Measurements from ENCODE around the gene NPPC.
"Not testable (repeated sequence)": the region's sequence is repeated elsewhere in the genome, so short reads cannot be mapped to it uniquely, and the experiment has no call there.

Gene NPPC, protein sequence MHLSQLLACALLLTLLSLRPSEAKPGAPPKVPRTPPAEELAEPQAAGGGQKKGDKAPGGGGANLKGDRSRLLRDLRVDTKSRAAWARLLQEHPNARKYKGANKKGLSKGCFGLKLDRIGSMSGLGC

GRCh38 chr2:231926180-231926741, at the start of gene NPPC:
Gene NPPC, minus strand, starts transcription at chr2:231926396. Its CDS starts 147 bp downstream, at chr2:231926249.
- peak; percentile 6 to 17 for DNase-seq (ENCODE audit: low read depth in 2 of 2)

GRCh38 chr2:231975001-231975400, 48.8 kb upstream of the NPPC start:
- no peak for DNase-seq (ENCODE audit: low read depth in 2 of 2)

- DNase-seq (ENCODE audit: low read depth in 2 of 2), result no peak
These were observed 44.3 kb upstream of the NPPC start for GRCh38 chr2:231970461-231970860.

DNA sequence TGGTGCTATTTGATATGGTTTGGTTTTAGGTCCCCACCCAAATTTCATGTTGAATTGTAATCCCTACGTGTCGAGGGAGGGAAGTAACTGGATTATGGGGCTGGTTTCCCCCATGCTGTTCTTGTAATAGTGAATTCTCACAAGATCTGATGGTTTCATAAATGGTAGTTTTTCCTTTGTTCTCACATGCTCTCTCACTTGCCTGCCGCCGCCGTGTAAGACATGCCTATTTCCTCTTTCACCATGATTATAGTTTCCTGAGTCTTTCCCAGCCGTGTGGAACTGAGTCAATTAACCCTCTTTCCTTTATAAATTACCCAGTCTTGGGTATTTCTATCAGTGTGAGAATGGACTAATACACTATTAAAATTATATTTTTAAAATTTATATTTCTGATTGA, 42.6 kb upstream of the NPPC start:
- DNase-seq (ENCODE audit: low read depth in 2 of 2), result no peak

DNA sequence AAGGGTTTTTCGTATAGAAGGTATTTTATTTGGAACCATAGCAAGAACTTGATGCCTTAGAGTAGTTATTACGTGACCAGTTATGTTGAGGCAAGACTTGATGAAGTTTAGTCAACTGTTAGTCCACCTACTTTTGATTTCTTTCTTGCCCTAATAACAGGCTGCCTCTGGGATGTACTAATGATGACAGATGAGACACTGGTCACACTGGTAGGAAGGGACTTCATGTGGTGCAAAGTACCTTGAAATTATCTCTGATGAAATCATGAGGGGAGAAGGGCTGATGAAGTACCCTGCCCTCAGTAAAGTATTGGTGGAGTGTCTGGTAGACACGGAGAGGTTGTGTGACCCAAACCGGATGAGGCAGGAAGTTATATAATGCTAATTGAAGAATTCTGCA, 40.7 kb upstream of the NPPC start:
- DNase-seq (ENCODE audit: low read depth in 2 of 2), result no peak

DNA sequence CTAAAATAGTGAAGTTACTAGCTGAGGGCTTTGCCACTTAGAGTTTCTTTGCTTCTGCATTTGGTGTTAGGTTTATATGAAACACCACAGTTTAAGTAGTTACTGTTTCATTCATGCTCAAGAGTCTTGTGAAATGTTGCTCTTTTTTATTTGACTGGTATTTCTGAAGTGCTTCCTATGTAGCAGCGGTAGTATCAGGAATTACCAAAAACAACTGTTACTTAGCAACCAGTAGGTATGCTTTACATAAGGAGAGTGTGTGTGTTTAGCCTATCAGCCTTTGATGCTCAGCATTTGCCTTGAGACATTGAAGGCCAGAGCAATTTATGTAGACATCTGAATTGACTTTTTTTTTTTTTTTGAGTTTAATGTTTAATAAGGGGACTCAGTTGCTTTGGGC, 38.9 kb upstream of the NPPC start:
- DNase-seq (ENCODE audit: low read depth in 2 of 2), result no peak

GRCh38 chr2:231961349-231962166, 35.4 kb upstream of the NPPC start, which contains the start of gene DIS3L2:
Gene DIS3L2, plus strand, starts transcription at chr2:231961713. Its CDS starts 53,215 bp downstream, at chr2:232014928.
- DNase-seq (ENCODE audit: low read depth in 2 of 2), result peak; percentile 49 to 55

DNA sequence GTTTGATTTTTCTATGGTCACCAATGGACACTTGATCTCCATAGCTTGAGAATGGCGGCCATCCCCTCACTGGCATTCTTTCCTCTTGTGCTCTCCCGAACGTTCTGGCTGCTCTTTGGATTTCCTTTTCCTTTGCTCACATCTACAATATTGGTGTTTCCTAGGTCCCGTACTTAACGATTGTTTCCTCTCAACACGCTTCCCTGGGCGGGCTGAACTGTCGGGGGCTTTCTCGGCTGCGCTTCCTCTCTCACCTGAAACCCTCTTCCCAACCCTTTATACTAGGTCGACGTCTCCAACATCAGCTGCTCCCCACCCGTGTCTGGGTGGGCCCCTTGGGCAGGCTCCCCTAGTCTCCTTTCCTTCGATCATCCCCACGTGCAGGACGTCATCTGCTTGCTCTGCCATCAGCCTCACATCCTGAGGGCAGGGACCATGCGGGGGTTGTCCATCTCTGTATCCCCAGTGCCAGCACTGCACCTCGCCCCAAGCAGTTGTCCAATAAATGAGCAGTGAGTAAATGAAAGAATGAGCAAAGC, 34.7 kb upstream of the NPPC start:
- DNase-seq (ENCODE audit: low read depth in 2 of 2), result no peak

GRCh38 chr2:231957913-231958763, 31.9 kb upstream of the NPPC start:
- DNase-seq (ENCODE audit: low read depth in 2 of 2), result no peak

DNA sequence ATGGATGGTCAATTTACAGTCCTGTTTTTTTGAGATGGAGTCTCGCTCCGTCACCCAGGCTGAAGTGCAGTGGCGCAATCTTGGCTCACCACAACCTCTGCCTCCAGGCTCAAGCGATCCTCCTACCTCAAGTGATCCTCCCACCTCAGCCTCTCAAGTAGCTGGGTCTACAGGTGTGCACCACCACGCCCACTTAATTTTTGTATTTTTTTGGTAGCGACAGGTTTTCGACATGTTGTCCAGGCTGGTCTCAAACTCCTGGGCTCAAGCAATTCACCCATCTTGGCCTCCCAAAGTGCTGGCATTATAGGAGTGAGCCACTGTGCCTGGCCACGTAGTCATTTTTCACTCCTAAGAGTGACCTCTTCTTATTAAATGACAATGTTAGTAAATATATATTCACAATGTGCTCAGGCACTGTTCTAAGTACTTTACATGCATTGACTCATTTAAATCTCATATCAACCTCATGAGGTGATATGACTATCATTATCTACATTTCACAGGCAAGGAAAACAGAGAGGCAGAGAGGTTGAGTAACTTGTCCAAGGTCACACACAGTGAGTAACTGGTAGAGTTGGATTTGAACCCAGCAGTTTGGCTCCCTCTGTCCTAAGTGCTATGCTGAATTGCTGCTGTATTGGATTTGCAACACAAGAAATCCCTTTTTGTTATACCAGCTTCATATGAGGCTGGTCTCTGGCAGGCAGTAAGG, 29.7 kb upstream of the NPPC start:
- no peak for DNase-seq (ENCODE audit: low read depth in 2 of 2)

- no peak for DNase-seq (ENCODE audit: low read depth in 2 of 2)
These were observed 25.3 kb upstream of the NPPC start for GRCh38 chr2:231951452-231952035.

- DNase-seq (ENCODE audit: low read depth in 2 of 2), result no peak
These were observed 21.5 kb upstream of the NPPC start for GRCh38 chr2:231947694-231948093.

DNA sequence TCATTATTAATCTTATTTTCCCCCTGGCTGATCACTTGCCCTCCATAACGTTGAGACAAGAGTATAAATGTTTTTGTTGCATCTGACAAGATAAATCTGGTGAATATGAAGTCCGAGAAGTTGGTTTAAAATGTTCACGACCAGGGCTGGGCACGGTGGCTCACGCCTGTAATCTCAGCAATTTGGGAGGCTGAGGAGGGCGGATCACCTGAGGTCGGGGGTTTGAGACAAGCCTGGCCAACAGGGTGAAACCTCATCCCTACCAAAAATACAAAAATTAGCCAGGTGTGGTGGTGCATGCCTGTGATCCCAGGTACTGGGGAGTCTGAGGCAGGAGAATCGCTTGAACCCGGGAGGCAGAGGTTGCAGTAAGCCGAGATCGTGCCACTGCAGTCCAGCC, 20.9 kb upstream of the NPPC start:
- DNase-seq (ENCODE audit: low read depth in 2 of 2), result not testable (repeated sequence)

DNA sequence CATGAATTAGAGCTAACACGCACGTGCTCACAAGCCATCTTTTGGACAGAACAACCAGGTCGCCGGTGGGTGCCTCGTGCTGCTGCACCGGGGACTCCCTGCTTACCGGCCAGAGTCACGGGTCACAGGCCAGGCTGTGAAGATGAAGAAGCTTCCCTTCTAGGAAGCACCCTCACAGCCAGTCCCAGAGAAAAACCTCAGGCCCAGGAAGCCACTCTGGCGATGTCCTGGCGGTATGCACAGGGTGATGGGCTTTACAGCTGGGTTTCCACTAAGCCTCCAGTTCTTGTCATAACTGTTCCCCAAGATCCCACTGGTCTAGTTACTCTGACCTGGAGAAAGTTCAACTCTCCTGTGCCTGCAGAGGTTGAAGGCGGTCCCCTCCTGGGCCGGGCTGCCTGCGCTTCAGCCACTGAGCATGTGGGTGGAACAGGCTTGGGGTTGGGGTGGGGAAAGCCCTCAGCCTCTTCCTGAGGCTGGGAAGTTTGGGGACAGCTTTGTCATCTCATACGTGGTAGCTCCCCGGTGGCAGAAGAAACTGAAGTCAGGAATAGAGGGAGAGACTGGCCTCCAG, 20.1 kb upstream of the NPPC start:
- no peak for DNase-seq (ENCODE audit: low read depth in 2 of 2)

GRCh38 chr2:231942180-231942579, 16.0 kb upstream of the NPPC start:
- DNase-seq (ENCODE audit: low read depth in 2 of 2), result no peak

- DNase-seq (ENCODE audit: low read depth in 2 of 2), result no peak
These were observed 15.5 kb upstream of the NPPC start for GRCh38 chr2:231941673-231942072.

DNA sequence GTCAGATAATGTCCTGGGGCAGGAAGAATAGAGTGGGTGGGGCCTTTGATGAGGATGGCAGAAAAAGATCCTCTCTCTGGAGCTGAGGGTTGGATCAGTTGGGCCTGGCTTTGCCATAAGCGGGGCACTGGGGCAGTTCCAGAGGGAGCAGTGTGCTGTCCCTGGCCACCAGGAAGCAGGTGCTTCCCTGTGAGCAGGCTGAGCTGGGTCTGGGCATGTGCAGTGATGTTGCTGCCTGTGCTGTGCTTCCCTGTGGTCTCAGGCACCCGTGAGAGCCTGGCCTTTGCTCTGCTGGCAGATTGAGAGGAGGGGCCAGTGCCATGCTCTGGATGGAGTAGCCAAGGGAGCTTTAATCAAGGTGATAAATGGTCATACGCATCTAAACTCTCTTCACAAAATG, 14.6 kb upstream of the NPPC start:
- no peak for DNase-seq (ENCODE audit: low read depth in 2 of 2)

DNA sequence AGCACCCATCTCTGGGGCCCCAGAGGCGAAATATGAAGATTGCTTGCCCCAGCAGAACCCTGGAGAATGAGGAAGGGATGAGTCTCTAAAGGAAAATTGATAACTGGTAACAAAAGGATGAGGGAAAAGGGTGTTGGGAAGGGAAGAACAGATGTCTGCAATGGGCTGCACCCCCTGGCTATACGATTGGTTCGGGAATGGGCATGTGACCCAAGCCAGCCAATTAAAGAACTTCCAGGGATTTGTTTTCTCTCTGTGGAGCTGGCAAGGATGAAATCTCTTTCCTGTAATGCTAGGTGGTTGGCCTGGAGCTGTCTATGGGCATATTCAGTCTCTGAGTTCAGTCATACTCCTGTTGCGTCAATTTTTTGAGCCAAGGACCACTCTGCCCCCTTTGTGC, 12.8 kb upstream of the NPPC start:
- DNase-seq (ENCODE audit: low read depth in 2 of 2), result no peak

DNA sequence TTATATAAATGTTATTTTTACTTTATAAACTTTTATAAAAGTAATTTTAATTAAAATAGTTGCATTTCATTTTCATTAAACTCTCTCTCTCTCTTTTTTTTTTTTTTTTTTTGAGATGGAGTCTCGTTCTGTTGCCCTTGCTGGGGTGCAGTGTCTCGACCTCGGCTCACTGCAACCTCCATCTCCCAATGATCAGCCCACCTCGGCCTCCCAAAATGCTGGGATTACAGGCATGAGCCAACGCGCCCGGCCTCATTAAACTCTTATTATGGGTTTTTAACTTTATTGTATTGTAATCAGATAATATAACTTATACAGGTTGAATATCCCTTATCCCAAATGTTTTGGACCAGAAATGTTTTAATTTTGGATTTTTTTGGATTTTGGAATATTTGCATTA, 10.9 kb upstream of the NPPC start:
- DNase-seq (ENCODE audit: low read depth in 2 of 2), result no peak

GRCh38 chr2:231936491-231936890, 10.3 kb upstream of the NPPC start:
- no peak for DNase-seq (ENCODE audit: low read depth in 2 of 2)

DNA sequence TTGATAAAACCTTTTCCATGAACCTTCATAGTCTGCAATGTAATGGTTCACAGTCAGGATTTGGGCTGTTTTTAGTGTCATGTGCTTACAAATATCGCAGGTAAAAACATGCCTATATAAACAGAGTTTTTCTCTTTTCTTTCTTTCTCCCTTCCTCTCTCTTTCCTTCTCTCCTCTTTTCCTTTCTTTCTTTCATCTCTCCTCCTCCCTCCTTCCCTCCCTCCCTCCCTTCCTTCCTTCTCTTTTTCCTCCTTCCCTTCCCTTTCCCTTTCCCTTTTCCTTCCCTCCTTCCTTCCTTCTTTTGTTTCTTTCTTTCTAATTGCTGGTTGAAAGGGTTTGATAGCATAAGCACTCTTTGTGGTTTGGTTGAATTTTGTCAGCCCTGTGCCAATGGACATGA, 9.6 kb upstream of the NPPC start:
- no peak for DNase-seq (ENCODE audit: low read depth in 2 of 2)
